Astrocyte (in vitro differentiated cells and primary cell): Measurements from ENCODE around the gene CAPN9.

Source experiments
- CTCF ChIP-seq: IDR thresholded peaks from 2 replicates; pipeline ENCODE4 v1.5.1; 2011; ENCODE audit warnings: low read depth, mild to moderate bottlenecking, inconsistent platforms, low read length, moderate library complexity; ENCODE audit not compliant: insufficient read depth
- EZH2 ChIP-seq: IDR thresholded peaks from 2 replicates; pipeline ENCODE4 v1.6.1; 2012; ENCODE audit warnings: mild to moderate bottlenecking, low read length, inconsistent platforms; ENCODE audit not compliant: insufficient read depth

- TF ChIP-seq EZH2 (no peak), CTCF (no peak)
Measured at GRCh38 chr1:230735447-230735846, 11.7 kb upstream of the CAPN9 start.
